GM12878 (cell line): ENCODE measurements around the gene PLEKHJ1. TPM values are rescaled to one million over a fixed set of nuclear protein-coding genes. Genes with fewer than 3 reads are reported as not detected.
A peak's percentile ranks its signal among the peaks of the same experiment; 100 is the strongest.

Experiments used
- ATF7 ChIP-seq: fragments of 450-650 bp; IDR thresholded peaks from 2 replicates; pipeline ENCODE4 v1.6.1; 2016; ENCODE audit warnings: low read depth, mild to moderate bottlenecking
- FOS ChIP-seq: IDR thresholded peaks from 3 replicates; pipeline ENCODE4 v1.6.1; 2011; ENCODE audit warnings: borderline replicate concordance; ENCODE audit not compliant: insufficient read length; ENCODE audit errors: extremely low read depth
- FOXM1 ChIP-seq: IDR thresholded peaks from 2 replicates; pipeline ENCODE4 v1.6.1; 2012; ENCODE audit warnings: low read depth, mild to moderate bottlenecking, inconsistent platforms, low read length, moderate library complexity
- HCFC1 ChIP-seq: fragments of 150-350 bp; IDR thresholded peaks from 2 replicates; pipeline ENCODE4 v1.6.1; 2014; ENCODE audit warnings: low read length
- HDAC2 ChIP-seq: fragments of 200-600 bp; sonication (generic); IDR thresholded peaks from 2 replicates; pipeline ENCODE4 v1.6.1; 2017
- HDAC6 ChIP-seq: fragments of 200-600 bp; sonication (generic); IDR thresholded peaks from one replicate; pipeline ENCODE4 v1.8.0; 2017; ENCODE audit warnings: antibody characterized with exemption; ENCODE audit not compliant: unreplicated experiment
- IRF4 ChIP-seq: IDR thresholded peaks from 2 replicates; pipeline ENCODE4 v1.6.1; 2011; ENCODE audit warnings: low read depth, low read length
- JUND ChIP-seq: IDR thresholded peaks from 2 replicates; pipeline ENCODE4 v1.6.1; 2012; ENCODE audit warnings: low read depth, mild to moderate bottlenecking, low read length, improper control_type of control experiment, moderate library complexity
- RAD21 ChIP-seq: IDR thresholded peaks from 2 replicates; pipeline ENCODE4 v1.6.1; 2011; ENCODE audit warnings: mild to moderate bottlenecking, low read depth, low read length, moderate library complexity; ENCODE audit not compliant: insufficient read depth
- SMC3 ChIP-seq: IDR thresholded peaks from 2 replicates; pipeline ENCODE4 v1.6.1; 2011; ENCODE audit warnings: low read length, improper control_type of control experiment, borderline replicate concordance
- ZBED1 ChIP-seq: IDR thresholded peaks from 2 replicates; pipeline ENCODE4 v1.6.1; 2016; ENCODE audit warnings: borderline replicate concordance
- polyA plus RNA-seq, 11 experiments: library from polyadenylated mRNA; depleted of rRNA in 4 of 11; unstranded in 6 of 11; stranded (reverse) in 5 of 11; fragments of >200 nt; fragmentation: Nextera tagmentation in 4 of 11; fragmentation: Illumina TruSeq in 1 of 11; extraction: Ambion mirVana in 4 of 11; extraction: Trizol in 1 of 11; gene quantifications; 1 replicate in 1 of 11; 2 replicates in 10 of 11; pipeline versions ENCODE4 v1.2.1 to v1.2.3, GENCODE V29; 2011 to 2016; ENCODE audit warnings: inconsistent platforms in 2 of 11, missing spikeins in 2 of 11, low read depth in 1 of 11
- total RNA-seq, 4 experiments: library from RNA; depleted of rRNA in 3 of 4; stranded (reverse); fragments of >200 nt in 3 of 4; fragmentation: Illumina TruSeq in 1 of 4; extraction: Trizol in 1 of 4; gene quantifications; 2 replicates each; pipeline versions ENCODE4 v1.2.1 to v1.2.3, GENCODE V29; 2013 to 2021
- TF ChIP-seq, protein P1 (sequence below): IDR thresholded peaks from 2 replicates; pipeline ENCODE4 v1.6.1; 2012; ENCODE audit warnings: low read depth, low read length, improper control_type of control experiment
- TF ChIP-seq, protein P2 (sequence below): IDR thresholded peaks from 2 replicates; pipeline ENCODE4 v1.6.1; 2011; ENCODE audit warnings: borderline replicate concordance, low read depth, mild to moderate bottlenecking, moderate library complexity, mixed read lengths, low read length; ENCODE audit not compliant: insufficient read depth; ENCODE audit errors: extremely low read length
- TF ChIP-seq, protein P3 (sequence below): fragments of 450-650 bp; IDR thresholded peaks from 2 replicates; pipeline ENCODE4 v1.6.1; 2017; ENCODE audit warnings: borderline replicate concordance
- TF ChIP-seq, protein P4 (sequence below): fragments of 150-350 bp; IDR thresholded peaks from 2 replicates; pipeline ENCODE4 v1.6.1; 2016; ENCODE audit warnings: low read depth, low read length
- TF ChIP-seq, protein P5 (sequence below): IDR thresholded peaks from 2 replicates; pipeline ENCODE4 v1.6.1; 2011; ENCODE audit warnings: borderline replicate concordance, low read depth, mild to moderate bottlenecking, moderate library complexity, low read length; ENCODE audit not compliant: insufficient read depth, poor library complexity, severe bottlenecking
- TF ChIP-seq, protein P6 (sequence below): fragments of 450-650 bp; IDR thresholded peaks from 2 replicates; pipeline ENCODE4 v1.6.1; 2017; ENCODE audit warnings: antibody characterized with exemption, mild to moderate bottlenecking, moderate library complexity

PLEKHJ1 gene
- total and polyA plus RNA-seq, 10 of the 15 experiments (the other 5 are each of a cell fraction or from before 2014, with no cell fraction given), result 1.3 to 133 (median 75.0) TPM

DNA sequence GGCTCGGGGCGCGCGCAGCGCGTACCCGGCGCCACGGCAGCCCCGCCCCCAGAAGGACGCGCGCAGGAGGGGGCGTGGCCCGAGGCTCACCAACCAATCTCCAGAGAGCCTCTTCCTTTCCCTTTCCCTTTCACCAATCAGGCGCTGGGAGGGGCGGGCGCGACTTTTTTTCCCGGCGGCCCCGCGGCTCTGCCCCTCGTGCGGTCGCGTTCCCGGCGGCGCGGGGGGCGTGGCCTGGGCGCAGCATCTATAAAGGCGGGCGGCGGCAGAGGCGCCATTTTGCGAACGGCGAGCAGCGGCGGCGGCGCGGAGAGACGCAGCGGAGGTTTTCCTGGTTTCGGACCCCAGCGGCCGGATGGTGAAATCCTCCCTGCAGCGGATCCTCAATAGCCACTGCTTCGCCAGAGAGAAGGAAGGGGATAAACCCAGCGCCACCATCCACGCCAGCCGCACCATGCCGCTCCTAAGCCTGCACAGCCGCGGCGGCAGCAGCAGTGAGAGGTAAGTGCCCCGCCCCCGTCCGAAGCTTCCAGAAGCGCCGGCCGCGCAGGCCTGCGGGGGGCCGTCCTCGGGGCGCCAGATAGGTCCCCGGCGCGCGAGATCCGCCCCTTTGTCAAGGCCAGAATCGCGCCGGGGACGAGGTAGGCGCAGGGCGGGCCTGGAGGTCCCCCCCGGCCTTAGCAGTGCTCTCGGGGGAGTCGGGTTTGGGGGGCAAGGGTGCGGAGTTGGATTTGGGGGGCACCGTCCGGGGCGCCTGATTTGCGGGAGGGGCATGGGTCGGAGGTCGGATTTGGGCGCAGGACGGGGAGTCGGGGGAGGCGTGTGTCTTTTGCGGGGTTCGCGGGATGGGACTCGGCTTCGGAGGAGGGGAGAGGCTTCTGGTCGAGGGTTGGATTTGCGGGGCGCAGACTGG is 33.4 kb upstream of the PLEKHJ1 start (continued):
- no peak for TF ChIP-seq JUND
- TF ChIP-seq, protein P1, sequence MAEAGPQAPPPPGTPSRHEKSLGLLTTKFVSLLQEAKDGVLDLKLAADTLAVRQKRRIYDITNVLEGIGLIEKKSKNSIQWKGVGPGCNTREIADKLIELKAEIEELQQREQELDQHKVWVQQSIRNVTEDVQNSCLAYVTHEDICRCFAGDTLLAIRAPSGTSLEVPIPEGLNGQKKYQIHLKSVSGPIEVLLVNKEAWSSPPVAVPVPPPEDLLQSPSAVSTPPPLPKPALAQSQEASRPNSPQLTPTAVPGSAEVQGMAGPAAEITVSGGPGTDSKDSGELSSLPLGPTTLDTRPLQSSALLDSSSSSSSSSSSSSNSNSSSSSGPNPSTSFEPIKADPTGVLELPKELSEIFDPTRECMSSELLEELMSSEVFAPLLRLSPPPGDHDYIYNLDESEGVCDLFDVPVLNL, result no peak
- TF ChIP-seq FOS, result peak; percentile 41
- TF ChIP-seq, protein P2, sequence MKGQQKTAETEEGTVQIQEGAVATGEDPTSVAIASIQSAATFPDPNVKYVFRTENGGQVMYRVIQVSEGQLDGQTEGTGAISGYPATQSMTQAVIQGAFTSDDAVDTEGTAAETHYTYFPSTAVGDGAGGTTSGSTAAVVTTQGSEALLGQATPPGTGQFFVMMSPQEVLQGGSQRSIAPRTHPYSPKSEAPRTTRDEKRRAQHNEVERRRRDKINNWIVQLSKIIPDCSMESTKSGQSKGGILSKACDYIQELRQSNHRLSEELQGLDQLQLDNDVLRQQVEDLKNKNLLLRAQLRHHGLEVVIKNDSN, result no peak
- TF ChIP-seq SMC3, result no peak
- peak; percentile 78; the same call in 1 of the 2 replicates for TF ChIP-seq ZBED1
- TF ChIP-seq HCFC1, result peak; percentile 44; the same call in 1 of the 2 replicates
- TF ChIP-seq, protein P3, sequence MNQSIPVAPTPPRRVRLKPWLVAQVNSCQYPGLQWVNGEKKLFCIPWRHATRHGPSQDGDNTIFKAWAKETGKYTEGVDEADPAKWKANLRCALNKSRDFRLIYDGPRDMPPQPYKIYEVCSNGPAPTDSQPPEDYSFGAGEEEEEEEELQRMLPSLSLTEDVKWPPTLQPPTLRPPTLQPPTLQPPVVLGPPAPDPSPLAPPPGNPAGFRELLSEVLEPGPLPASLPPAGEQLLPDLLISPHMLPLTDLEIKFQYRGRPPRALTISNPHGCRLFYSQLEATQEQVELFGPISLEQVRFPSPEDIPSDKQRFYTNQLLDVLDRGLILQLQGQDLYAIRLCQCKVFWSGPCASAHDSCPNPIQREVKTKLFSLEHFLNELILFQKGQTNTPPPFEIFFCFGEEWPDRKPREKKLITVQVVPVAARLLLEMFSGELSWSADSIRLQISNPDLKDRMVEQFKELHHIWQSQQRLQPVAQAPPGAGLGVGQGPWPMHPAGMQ, result no peak
- TF ChIP-seq, protein P4, sequence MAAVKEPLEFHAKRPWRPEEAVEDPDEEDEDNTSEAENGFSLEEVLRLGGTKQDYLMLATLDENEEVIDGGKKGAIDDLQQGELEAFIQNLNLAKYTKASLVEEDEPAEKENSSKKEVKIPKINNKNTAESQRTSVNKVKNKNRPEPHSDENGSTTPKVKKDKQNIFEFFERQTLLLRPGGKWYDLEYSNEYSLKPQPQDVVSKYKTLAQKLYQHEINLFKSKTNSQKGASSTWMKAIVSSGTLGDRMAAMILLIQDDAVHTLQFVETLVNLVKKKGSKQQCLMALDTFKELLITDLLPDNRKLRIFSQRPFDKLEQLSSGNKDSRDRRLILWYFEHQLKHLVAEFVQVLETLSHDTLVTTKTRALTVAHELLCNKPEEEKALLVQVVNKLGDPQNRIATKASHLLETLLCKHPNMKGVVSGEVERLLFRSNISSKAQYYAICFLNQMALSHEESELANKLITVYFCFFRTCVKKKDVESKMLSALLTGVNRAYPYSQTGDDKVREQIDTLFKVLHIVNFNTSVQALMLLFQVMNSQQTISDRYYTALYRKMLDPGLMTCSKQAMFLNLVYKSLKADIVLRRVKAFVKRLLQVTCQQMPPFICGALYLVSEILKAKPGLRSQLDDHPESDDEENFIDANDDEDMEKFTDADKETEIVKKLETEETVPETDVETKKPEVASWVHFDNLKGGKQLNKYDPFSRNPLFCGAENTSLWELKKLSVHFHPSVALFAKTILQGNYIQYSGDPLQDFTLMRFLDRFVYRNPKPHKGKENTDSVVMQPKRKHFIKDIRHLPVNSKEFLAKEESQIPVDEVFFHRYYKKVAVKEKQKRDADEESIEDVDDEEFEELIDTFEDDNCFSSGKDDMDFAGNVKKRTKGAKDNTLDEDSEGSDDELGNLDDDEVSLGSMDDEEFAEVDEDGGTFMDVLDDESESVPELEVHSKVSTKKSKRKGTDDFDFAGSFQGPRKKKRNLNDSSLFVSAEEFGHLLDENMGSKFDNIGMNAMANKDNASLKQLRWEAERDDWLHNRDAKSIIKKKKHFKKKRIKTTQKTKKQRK, result no peak
- TF ChIP-seq IRF4, result no peak
- TF ChIP-seq RAD21, result no peak
- TF ChIP-seq, protein P5, sequence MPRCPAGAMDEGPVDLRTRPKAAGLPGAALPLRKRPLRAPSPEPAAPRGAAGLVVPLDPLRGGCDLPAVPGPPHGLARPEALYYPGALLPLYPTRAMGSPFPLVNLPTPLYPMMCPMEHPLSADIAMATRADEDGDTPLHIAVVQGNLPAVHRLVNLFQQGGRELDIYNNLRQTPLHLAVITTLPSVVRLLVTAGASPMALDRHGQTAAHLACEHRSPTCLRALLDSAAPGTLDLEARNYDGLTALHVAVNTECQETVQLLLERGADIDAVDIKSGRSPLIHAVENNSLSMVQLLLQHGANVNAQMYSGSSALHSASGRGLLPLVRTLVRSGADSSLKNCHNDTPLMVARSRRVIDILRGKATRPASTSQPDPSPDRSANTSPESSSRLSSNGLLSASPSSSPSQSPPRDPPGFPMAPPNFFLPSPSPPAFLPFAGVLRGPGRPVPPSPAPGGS, result no peak
- TF ChIP-seq, protein P6, sequence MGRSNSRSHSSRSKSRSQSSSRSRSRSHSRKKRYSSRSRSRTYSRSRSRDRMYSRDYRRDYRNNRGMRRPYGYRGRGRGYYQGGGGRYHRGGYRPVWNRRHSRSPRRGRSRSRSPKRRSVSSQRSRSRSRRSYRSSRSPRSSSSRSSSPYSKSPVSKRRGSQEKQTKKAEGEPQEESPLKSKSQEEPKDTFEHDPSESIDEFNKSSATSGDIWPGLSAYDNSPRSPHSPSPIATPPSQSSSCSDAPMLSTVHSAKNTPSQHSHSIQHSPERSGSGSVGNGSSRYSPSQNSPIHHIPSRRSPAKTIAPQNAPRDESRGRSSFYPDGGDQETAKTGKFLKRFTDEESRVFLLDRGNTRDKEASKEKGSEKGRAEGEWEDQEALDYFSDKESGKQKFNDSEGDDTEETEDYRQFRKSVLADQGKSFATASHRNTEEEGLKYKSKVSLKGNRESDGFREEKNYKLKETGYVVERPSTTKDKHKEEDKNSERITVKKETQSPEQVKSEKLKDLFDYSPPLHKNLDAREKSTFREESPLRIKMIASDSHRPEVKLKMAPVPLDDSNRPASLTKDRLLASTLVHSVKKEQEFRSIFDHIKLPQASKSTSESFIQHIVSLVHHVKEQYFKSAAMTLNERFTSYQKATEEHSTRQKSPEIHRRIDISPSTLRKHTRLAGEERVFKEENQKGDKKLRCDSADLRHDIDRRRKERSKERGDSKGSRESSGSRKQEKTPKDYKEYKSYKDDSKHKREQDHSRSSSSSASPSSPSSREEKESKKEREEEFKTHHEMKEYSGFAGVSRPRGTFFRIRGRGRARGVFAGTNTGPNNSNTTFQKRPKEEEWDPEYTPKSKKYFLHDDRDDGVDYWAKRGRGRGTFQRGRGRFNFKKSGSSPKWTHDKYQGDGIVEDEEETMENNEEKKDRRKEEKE, result no peak
- peak; percentile 66 for TF ChIP-seq HDAC6
- TF ChIP-seq HDAC2, result no peak
- no peak for TF ChIP-seq ATF7
- no peak for TF ChIP-seq FOXM1
